Body of pancreas (tissue), 4 donors: Measurements from ENCODE around the gene HOOK2. TPM values are rescaled to one million over a fixed set of nuclear protein-coding genes. Genes with fewer than 3 reads are reported as not detected.
A peak's percentile ranks its signal among the peaks of the same experiment; 100 is the strongest.

Experiments
- ATAC-seq: fragments of 150-250 bp; one replicate; pipeline ENCODE4 v1.9.1; 2016
- DNase-seq, 4 donors: peaks; one replicate each; pipeline ENCODE4 v3.0.0-alpha.2; 2019
- H3K27ac ChIP-seq, 4 donors: fragments of 200-600 bp; sonication (generic); 1 replicate in 3 of 4; 2 replicates in 1 of 4; pipeline versions ENCODE4 v1.5.1 to v1.6.1; 2016 to 2019; ENCODE audit warnings: mild to moderate bottlenecking in 1 of 4, mixed read lengths in 1 of 4, moderate library complexity in 1 of 4
- H3K27me3 ChIP-seq, 2 donors: fragments of 200-600 bp; sonication (generic); one replicate each; pipeline ENCODE4 v1.6.0; 2016; ENCODE audit warnings: mild to moderate bottlenecking in 1 of 2
- H3K36me3 ChIP-seq, 2 donors: fragments of 200-600 bp; sonication (generic); replicated peaks in 1 of 2; 2 replicates each; pipeline ENCODE4 v1.5.1; 2016; ENCODE audit warnings: low read depth in 2 of 2; ENCODE audit not compliant: insufficient read depth in 1 of 2
- H3K4me1 ChIP-seq: fragments of 200-600 bp; sonication (generic); one replicate; pipeline ENCODE4 v1.6.0; 2016
- H3K4me3 ChIP-seq, 2 donors: fragments of 200-600 bp; sonication (generic); 1 replicate in 1 of 2; 2 replicates in 1 of 2; pipeline ENCODE4 v1.5.1; 2016 to 2019
- H3K9me3 ChIP-seq, 3 donors: fragments of 200-600 bp; sonication (generic); 1 replicate in 2 of 3; 2 replicates in 1 of 3; pipeline ENCODE4 v1.5.1; 2016
- POLR2A ChIP-seq, 3 donors: fragments of 450-650 bp; IDR thresholded peaks; one replicate each; pipeline ENCODE4 v1.6.1; 2016; ENCODE audit warnings: antibody characterized with exemption in 3 of 3, mild to moderate bottlenecking in 2 of 3
- WGBS, 2 donors: methylation state at CpG; one replicate each; pipeline ENCODE4 v1.1.5; 2017; 5-methylcytosine and 5-hydroxymethylcytosine counted together
- intact Hi-C: fragments of 100-400 bp; cut with DNase I; formaldehyde crosslinking; loops from one replicate; pipeline ENCODE4 v1.15.1; 2023
- total RNA-seq, 2 donors: library from RNA; depleted of rRNA; stranded (reverse); fragments of >200 nt; gene quantifications; one replicate each; pipeline ENCODE4 v1.1.0, GENCODE V29; 2016
- TF ChIP-seq, protein P1 (sequence below), 7 experiments: fragments of 450-650 bp in 4 of 7; fragments of 200-600 bp in 3 of 7; sonication (generic) in 3 of 7; IDR thresholded peaks; one replicate each; pipeline ENCODE4 v1.5.1; 2016 to 2019; ENCODE audit warnings: antibody characterized with exemption in 7 of 7

Gene HOOK2
- total RNA-seq, 2 donors from 2014 or later: 114 to 354 TPM

DNA sequence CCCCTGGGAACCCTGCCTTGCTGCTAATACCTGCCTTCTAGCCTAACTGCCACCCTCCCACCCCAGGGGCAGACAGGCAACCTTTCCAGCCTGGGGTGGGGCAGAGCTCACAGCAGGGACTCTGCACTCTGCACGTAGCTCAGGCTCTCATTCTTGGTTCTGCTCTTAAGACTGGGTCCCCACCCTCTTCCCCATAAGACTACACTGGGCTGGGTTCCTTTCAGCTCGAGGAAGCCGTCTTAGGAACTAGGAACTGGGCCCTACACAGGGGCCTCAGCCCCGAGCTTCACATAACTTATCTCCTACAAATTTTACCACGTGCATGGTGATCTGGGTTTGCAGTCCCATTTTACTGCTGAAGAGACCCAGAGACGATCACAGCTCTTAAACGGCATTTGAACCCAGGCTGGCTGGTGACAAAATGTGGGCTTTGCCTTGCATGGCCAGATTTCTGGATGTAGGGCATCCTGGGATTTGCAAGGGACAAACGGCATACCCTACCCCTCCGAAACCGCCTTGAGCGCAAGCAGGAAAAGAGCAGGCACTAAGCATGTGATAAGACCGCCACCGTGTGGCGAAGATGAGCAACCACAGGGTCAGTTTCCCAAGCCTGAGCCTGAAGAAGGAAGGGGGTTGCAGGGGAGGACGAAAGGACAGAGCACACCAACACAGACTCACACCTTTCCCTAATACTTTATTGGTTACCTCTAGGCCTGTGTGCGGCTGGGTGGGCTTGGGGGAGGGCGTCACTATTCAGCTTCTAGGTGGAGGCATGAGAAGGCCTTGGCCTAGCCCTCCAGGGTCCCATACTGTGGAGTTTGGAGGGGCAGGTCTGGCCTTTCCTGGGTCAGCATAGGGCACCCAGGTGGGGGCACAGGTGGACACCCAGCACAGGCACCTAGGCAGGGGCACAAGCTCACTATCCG is 21.1 kb upstream of the HOOK2 start:
- intact Hi-C loops: no loop called here
- H3K9me3 ChIP-seq: no peaks in the 10 kb centered on the region
- H3K27ac ChIP-seq: peak overlapping the region in 2 of 4 donors; percentile 22 to 94
- peak; percentile 79 to 86 (median 81) for DNase-seq
- ATAC-seq: peak; percentile 19
- TF ChIP-seq POLR2A (IDR thresholded peaks at IDR 0.05): peak; percentile 24 to 43 (median 34)
- TF ChIP-seq, protein P1, sequence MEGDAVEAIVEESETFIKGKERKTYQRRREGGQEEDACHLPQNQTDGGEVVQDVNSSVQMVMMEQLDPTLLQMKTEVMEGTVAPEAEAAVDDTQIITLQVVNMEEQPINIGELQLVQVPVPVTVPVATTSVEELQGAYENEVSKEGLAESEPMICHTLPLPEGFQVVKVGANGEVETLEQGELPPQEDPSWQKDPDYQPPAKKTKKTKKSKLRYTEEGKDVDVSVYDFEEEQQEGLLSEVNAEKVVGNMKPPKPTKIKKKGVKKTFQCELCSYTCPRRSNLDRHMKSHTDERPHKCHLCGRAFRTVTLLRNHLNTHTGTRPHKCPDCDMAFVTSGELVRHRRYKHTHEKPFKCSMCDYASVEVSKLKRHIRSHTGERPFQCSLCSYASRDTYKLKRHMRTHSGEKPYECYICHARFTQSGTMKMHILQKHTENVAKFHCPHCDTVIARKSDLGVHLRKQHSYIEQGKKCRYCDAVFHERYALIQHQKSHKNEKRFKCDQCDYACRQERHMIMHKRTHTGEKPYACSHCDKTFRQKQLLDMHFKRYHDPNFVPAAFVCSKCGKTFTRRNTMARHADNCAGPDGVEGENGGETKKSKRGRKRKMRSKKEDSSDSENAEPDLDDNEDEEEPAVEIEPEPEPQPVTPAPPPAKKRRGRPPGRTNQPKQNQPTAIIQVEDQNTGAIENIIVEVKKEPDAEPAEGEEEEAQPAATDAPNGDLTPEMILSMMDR (IDR thresholded peaks at IDR 0.05): peak; percentile 79 to 99 (median 98)
- no peaks in the 10 kb centered on the region for H3K27me3 ChIP-seq
- H3K4me1 ChIP-seq: peaks cover 37% of the 10 kb centered on the region
- no peaks in the 10 kb centered on the region for H3K36me3 ChIP-seq
- H3K4me3 ChIP-seq: no peak overlapping the region
- 11% methylated on average over 11 to 18 of the region's 18 CpGs for WGBS, 2 donors

DNA sequence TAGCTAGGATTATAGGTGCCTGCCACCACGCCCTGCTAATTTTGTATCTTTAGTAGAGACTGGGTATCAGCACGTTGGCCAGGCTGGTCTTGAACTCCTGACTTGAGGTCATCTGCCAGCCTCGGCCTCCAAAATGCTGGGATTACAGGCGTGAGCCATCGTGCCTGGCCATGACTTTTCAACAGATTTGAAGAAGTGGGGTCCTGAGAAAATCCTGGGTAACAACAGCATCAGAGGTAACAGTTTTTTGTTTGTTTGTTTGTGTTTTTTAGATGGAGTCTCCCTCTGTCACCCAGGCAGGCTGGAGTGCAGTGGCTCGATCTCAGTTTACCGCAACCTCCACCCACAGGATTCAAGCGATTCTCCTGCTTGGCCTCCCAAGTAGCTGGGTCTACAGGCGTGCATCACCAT is 19.6 kb upstream of the HOOK2 start:
- no peaks in the 10 kb centered on the region for H3K27me3 ChIP-seq
- DNase-seq: no peak
- 83 to 95% methylated on average over 4 to 9 of the region's 9 CpGs for WGBS, 2 donors
- H3K36me3 ChIP-seq: no peaks in the 10 kb centered on the region
- intact Hi-C loops: no loop called here
- ATAC-seq: no peak
- H3K27ac ChIP-seq: peak overlapping the region in 2 of 4 donors; percentile 94 to 100
- peaks cover 36% of the 10 kb centered on the region for H3K4me1 ChIP-seq
- no peak overlapping the region for H3K4me3 ChIP-seq
- no peaks in the 10 kb centered on the region for H3K9me3 ChIP-seq
- peak in 1 of 3 donors; percentile 6 for TF ChIP-seq POLR2A (IDR thresholded peaks at IDR 0.05)
- TF ChIP-seq, protein P1 (IDR thresholded peaks at IDR 0.05): no peak

DNA sequence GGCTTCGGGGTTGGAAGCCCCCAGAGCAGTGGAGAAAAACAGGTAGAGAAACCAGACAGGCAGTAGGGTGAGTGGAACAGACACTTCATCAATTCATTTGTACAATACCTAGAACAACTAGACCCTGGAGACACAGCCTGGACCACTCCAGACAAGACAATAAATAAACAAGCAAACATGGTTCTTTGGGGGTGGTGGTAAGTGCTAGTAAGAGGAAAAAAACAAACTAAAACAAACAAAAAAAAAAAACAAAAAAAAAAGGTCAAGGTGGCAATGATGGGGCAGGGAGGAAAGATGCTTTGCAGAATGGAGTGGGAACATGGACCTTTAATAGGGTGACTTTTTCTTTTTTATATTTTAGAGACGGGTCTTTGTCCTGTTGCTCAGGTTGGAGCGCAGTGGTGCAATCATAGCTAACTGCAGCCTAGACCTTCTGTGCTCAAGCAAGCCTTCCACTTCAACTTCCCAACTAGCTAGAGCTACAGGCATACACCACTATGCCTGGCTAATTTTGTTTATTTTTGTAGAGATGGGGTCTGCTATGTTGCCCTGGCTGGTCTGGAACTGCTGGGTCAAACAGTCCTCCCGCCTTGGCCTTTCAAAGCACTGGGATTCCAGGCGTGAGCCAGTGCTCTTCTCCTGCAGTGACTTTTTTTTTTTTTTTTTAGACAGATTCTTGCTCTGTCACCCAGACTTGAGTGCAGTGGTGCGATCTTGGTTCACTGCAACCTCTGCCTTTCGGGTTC is 19.0 kb upstream of the HOOK2 start:
- Histone ChIP-seq H3K27ac (peak overlapping the region; percentile 94 to 100 (median 98)), H3K27me3 (no peaks in the 10 kb centered on the region), H3K4me3 (no peak overlapping the region), H3K36me3 (no peaks in the 10 kb centered on the region), H3K4me1 (peaks cover 37% of the 10 kb centered on the region), H3K9me3 (no peaks in the 10 kb centered on the region)
- WGBS, 2 donors: 59 to 64% methylated on average over 7 of the region's 7 CpGs
- no peak for ATAC-seq
- intact Hi-C loops: no loop called here
- no peak for DNase-seq
- peak in 1 of 3 donors; percentile 18 for TF ChIP-seq POLR2A (IDR thresholded peaks at IDR 0.05)
- TF ChIP-seq, protein P1 (IDR thresholded peaks at IDR 0.05): no peak

DNA sequence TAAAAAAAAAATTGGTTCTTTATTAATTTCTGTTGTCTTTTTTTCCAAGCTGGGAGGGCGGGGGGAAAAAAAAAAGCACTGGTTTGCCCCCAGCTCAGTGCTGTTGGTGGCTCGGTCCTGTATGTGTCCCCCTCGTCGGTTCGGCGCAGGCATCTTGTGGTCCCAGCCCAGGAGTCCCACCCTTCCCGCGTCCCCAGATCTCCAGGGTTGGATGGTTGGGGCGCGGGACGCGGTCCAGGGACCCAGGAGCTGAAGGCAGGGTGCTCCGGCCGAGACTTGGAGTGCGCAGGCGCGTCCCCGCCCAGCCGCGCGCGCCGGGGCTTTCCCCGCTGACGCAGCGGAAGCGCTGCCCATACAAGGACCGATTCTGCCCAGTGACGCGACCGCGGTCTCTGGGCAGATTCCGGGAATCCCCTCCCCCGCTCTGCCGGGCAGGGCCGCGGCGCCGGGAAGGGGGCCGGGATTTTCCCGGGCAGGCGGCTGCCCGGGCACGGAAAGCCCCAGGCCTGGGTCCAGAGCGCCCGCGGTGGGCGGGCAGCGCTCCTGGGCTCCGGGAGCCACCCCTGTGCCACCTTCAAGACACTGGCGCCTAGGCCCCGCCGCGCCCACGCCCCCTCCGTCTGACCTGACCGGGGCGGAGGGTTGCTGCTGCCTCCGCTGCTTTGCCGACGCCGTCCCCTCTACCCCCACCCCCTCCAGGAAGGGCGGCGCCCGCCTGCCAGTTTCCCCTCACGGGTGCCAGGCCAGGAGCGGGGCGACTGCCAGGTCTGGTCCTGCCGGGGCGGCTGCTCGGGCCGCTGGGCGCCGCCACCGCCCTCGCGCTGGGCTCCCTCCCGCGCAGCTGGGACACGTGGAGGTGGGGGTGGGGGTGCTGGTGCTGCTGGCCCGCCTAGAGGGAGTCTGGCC is 18.2 kb upstream of the HOOK2 start:
- Histone ChIP-seq H3K4me1 (peaks cover 45% of the 10 kb centered on the region), H3K36me3 (no peaks in the 10 kb centered on the region), H3K27ac (peak overlapping the region; percentile 94 to 100 (median 98)), H3K27me3 (no peaks in the 10 kb centered on the region), H3K9me3 (no peaks in the 10 kb centered on the region), H3K4me3 (peak overlapping the region; percentile 87 to 91)
- intact Hi-C loops: no loop called here
- 0 to 1% methylated on average over 8 to 59 of the region's 81 CpGs for WGBS, 2 donors
- peak; percentile 95 to 97 (median 96) for DNase-seq
- peak; percentile 62 for ATAC-seq
- TF ChIP-seq, protein P1 (IDR thresholded peaks at IDR 0.05): peak in 3 of 7 experiments; percentile 13 to 22 (median 16)
- TF ChIP-seq POLR2A (IDR thresholded peaks at IDR 0.05): peak; percentile 89 to 97 (median 93)
